HG03469 (cell line): ENCODE results near the gene ZMAT3.
"Not testable (repeated sequence)": the region's sequence is repeated elsewhere in the genome, so short reads cannot be mapped to it uniquely, and the experiment has no call there.

Experiments
- ATAC-seq: cut with Tn5 transposase; IDR thresholded peaks from one replicate; pipeline ENCODE4 v1.9.1; 2021; ENCODE audit warnings: mild to moderate bottlenecking, moderate library complexity, moderate number of reproducible peaks; ENCODE audit not compliant: unreplicated experiment

Gene ZMAT3

DNA sequence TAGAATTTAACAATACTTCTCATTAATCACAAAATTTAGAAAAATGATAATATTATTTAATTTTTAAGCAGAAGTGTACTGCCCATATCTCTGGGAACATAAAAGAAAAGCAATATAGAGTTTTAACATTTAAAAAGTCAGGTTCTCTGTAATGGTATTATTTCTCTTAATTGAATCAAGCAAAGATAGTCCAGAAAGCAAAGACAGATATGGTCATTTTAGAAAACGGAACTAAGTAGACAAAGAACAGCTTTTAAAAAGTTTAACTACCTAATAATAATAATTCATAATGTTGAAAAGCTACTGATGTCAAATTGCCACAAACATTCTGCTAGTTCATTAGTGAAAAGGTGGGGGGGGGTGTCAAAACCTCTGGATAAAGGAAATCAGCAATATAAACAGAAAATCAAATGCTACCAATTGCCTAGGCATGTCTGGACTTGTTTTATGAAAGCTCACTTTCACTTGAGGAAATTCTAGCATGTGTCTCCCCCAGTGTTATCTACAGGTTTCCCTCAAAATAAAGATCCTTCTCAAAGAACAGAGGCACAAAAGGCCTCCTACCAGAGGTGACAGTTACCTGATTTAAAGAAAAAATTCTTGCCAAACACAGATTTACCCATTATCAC is 1.7 kb downstream of the ZMAT3 start:
- ATAC-seq, result no peak

DNA sequence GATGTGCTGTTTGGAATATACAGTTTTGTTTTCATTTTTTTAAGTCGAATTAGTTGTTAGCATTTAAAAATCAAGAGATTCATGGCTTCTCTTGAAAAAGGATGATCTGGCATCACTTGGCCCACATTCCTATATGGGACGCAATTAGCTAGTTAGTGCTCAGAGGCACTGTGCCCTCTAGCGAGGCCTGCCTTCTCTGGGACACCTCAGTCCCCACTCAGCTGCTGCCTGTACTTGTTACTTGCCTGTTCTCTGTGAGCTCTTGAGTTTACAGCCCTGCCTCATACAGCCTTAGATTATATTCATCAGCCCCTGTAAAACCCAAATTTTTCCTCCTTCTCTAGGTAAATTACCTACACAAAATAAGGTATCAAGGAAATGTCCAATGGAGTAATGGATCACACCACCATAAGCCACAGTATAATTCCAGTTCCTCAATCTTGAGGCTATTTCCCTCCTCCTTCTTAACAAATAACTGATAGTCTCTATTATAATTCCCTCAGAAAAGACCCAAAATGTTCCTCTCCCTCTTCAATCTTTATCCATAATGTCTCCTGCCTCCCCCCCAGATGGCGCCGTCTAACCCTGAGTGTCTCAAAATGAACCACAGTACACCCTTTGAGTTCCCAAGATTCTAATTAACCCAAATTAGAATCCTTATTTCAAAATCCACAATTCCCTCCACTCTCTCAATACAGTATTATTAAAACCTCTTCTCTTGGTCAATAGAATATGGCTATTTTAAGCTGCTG is 2.7 kb downstream of the ZMAT3 start:
- no peak for ATAC-seq

DNA sequence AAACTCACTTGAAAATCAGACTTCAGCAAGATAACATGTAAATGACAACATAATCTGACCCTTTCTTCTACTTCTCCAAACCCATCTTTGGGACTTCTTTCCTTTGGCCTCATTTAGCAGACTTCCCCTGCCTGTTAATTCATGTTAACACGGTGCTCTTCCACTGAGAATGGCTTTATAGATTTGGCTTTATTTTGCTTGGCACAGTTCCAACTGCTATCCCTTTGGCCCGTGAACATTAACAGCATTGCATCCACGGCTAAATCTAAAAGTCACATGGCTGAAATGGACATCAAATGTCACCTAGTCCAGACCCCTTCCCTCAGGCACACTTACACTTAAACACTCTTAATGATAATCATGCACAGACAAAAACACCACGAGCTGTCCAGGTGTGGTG is 3.8 kb downstream of the ZMAT3 start:
- ATAC-seq, result no peak

GRCh38 chr3:179067291-179067690 is 4.3 kb downstream of the ZMAT3 start:
- ATAC-seq, result no peak

- no peak for ATAC-seq
These were observed 7.6 kb downstream of the ZMAT3 start for GRCh38 chr3:179063945-179064560.

DNA sequence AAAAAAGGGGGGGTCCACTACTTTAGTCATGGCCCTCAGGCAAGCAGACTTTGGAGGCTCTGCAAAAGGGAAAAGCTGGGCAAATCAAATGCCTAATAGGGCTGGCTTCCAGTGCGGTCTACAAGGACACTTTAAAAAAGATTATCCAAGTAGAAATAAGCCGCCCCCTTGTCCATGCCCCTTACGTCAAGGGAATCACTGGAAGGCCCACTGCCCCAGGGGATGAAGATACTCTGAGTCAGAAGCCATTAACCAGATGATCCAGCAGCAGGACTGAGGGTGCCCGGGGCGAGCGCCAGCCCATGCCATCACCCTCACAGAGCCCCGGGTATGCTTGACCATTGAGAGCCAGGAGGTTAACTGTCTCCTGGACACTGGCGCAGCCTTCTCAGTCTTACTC is 15.3 kb downstream of the ZMAT3 start:
- no peak for ATAC-seq

DNA sequence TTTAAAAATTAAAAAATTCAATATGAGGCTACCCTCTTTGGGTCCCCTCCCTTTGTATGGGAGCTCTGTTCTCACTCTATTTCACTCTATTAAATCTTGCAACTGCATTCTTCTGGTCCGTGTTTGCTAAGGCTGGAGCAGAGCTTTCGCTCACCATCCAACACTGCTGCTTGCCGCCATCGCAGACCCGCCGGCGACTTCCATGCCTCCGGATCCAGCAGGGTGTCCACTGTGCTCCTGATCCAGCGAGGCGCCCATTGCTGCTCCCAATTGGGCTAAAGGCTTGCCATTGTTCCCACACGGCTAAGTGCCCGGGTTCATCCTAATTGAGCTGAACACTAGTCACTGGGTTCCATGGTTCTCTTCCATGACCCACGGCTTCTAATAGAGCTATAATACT is 17.0 kb downstream of the ZMAT3 start:
- not testable (repeated sequence) for ATAC-seq

- peak; percentile 74 for ATAC-seq
These were observed 24.9 kb downstream of the ZMAT3 start for GRCh38 chr3:179046497-179047353.

- peak; percentile 69 for ATAC-seq
These were observed 25.7 kb downstream of the ZMAT3 start for GRCh38 chr3:179045719-179046402.

GRCh38 chr3:179038899-179039251 is 32.7 kb downstream of the ZMAT3 start:
- not testable (repeated sequence) for ATAC-seq

DNA sequence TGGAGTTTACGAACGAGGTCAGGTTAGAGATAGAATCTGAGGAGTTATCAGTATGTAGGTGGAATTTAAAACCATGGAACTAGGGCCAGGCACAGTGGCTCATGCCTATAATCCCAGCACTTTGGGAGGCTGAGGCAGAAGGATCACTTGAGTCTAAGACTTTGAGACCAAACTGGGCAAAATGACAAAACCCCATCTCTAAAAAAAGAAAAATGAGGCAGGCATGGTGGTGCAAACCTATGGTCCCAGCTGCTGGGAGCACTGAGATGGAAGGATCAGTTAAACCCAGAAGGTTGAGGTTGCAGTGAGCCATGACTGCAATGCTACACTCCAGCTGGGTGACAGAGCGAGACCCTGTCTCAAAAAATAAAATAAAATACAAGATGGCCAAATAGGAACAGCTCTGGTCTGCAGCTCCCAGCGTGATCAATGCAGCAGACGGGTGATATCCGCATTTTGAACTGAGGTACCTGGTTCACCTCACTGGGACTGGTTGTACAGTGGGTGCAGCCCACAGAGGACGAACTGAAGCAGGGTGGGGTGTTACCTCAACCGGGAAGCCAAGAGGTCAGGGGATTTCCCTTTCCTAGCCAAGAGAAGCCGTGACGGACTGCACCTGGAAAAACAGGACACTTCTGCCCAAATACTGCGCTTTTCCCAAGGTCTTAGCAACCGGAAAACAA is 33.3 kb downstream of the ZMAT3 start:
- no peak for ATAC-seq

GRCh38 chr3:179037351-179037750 is 34.3 kb downstream of the ZMAT3 start:
- ATAC-seq, result no peak

- no peak for ATAC-seq
These were observed 34.8 kb downstream of the ZMAT3 start for GRCh38 chr3:179036626-179037300.

DNA sequence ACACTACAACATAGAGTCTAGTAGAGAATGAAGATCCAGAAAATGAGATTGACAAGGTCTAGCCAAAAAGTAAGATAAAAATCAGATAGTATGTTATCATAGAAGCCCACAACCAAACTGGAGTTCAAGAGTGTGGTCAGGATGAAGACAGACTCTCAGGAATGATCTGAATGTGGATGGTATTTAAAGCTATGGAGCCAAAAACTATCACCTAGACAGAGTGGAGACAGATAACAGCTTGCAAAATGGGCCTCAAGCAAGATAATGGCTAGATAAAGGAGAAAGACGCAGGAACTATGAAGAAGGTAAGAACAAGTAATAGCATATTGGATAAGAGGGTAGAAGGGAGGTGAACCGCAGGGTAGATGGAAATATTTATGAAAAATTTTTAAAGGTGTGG is 35.4 kb downstream of the ZMAT3 start:
- no peak for ATAC-seq

DNA sequence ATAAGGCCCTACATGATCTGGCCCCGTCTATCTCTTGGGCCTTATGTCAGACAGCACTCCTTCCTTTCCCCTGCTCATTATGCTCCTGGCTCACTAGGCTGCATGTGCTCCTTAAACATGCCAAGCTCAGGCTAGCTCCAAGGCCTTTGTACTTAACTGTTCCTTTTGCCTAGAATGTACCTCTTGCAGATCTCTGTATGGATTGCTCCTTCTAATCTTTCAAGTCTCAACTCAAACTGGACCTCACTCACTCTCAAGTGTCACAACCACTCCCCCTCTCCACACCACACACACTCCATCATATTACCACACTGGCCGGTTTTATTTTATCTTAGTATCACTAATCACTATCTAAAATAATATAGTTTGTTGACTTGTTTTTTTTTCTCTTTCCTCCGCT is 36.4 kb downstream of the ZMAT3 start:
- no peak for ATAC-seq

- not testable (repeated sequence) for ATAC-seq
These were observed 38.3 kb downstream of the ZMAT3 start for GRCh38 chr3:179033304-179033657.

DNA sequence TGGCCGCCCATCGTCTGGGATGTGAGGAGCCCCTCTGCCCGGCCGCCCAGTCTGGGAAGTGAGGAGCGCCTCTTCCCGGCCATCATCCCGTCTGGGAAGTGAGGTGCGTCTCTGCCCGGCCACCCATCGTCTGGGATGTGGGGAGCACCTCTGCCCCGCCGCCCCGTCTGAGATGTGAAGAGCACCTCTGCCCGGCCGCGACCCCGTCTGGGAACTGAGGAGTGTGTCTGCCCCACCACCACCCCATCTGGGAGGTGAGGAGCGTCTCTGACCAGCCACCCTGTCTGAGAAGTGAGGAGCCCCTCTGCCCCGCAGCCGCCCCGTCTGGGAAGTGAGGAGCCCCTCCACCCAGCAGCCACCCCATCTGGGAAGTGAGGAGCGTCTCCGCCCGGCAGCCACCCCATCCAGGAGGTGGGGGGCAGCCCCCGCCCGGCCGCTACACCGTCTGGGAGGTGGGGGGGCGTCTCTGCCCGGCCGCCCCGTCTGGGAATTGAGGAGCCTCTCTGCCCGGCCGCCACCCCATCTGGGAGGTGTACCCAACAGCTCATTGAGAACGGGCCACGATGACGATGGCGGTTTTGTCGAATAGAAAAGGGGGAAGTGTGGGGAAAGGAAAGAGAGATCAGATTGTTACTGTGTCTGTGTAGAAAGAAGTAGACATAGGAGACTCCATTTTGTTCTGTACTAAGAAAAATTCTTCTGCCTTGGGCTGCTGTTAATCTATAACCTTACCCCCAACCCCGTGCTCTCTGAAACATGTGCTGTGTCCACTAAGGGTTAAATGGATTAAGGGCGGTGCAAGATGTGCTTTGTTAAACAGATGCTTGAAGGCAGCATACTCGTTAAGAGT is 38.9 kb downstream of the ZMAT3 start:
- not testable (repeated sequence) for ATAC-seq

DNA sequence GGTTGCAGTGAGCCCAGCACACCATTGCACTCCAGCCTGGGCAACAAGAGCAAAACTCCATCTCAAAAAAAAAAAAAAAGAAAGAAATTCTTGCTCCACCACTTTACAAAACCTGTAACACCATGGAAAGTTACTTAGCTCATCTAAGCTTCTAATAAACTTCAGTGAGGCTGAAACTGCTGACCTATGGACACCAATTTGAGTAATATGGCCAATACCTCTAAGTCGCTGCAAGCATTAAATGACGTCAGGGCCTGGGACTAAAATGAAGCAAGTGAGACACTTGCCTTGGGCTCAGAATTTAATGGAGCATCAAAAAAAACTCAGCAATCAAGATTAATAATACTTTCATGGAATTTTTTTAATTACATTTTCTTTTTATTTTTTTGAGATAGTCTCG is 42.5 kb downstream of the ZMAT3 start:
- ATAC-seq, result no peak

DNA sequence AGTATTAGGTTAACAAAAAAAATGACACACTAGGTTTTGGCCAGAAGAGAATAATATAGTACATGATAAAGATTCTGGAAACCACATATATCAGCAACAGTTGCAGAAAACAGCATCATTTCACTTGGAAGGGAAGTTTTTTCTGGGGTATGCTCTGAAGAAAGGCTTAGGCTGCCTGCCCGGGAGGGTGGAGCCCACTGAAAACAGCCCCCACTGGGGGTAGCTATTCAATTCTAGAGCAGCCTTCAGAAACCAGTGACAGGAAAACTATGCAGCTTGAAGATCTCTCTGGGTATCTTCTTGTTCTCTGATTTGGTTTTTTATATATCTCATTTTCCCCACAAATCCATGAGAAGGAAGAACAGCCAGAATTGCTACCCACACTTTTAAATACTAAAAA is 43.2 kb downstream of the ZMAT3 start:
- ATAC-seq, result no peak
